ENCODE measurements around the gene OPCML. TPM values are rescaled to one million over a fixed set of nuclear protein-coding genes. Genes with fewer than 3 reads are reported as not detected.

The OPCML gene
- total RNA-seq, 1 experiment from 2014 or later = not detected

DNA sequence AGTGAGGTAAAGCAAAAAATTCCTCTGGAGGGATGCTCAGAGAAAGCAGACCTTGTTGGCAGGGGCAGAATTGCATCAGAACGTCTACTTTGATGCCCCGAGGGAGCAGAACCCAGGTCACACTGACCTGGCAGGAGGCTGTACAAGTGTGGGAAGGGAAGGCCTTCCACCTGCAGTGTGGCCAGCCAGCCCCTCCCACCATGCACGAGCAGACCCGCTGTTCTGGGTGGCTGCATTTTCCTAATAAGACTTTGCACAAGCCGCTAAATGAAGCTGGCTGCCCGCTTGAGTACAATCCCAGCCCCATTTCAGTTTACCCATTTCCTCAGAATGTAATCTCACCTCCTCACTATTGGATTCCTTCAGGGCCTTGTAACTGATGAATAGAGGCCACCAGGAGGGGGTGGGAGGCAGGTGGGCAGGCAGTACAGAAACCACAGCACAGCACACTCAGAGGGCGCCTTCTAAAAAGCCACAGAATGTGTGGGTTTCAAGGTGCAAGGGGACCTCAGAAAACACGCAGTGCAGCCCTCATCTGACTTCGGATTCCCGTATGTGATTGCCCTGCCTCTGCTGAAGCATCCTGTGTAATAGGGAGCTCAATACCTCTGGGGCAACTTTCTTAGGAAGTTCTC, 316.6 kb downstream of the OPCML start:
- Mint-ChIP-seq H3K27me3 (ENCODE audit: insufficient read depth, unreplicated experiment) (peaks cover 4% of the 10 kb centered on the region), H3K27ac (ENCODE audit: unreplicated experiment) (no peak overlapping the region), H3K4me3 (ENCODE audit: unreplicated experiment) (no peak overlapping the region), H3K4me1 (ENCODE audit: low read depth, unreplicated experiment) (no peaks in the 10 kb centered on the region), H3K36me3 (ENCODE audit: insufficient read depth, unreplicated experiment) (no peaks in the 10 kb centered on the region), H3K9me3 (ENCODE audit: unreplicated experiment) (no peaks in the 10 kb centered on the region)
- ChIA-PET POLR2A (no interaction called here), CTCF (no interaction called here)
- BruUV-seq (replicated peaks) = no TSS peak
- TF ChIP-seq CTCF (IDR thresholded peaks at IDR 0.05; ENCODE audit: insufficient read depth in 1 of 2, low read depth in 1 of 2, low read length in 1 of 2, severe bottlenecking in 1 of 2, unreplicated experiment in 1 of 2) = no peak
- intact Hi-C loops (cut with micrococcal nuclease; ENCODE audit: unreplicated experiment) = no loop called here
- Histone ChIP-seq H3K4me1 (peaks cover 6% of the 10 kb centered on the region; the same call in 1 of the 2 replicates), H3K36me3 (ENCODE audit: control insufficient read depth, insufficient read depth, low read length) (no peaks in the 10 kb centered on the region), H3K27me3 (replicated peaks; ENCODE audit: control insufficient read depth, insufficient read depth, low read length) (no peaks in the 10 kb centered on the region), H3K4me3 (ENCODE audit: low read depth, low read length) (no peak overlapping the region), H3K9me3 (no peaks in the 10 kb centered on the region)
- DNase-seq = no peak

DNA sequence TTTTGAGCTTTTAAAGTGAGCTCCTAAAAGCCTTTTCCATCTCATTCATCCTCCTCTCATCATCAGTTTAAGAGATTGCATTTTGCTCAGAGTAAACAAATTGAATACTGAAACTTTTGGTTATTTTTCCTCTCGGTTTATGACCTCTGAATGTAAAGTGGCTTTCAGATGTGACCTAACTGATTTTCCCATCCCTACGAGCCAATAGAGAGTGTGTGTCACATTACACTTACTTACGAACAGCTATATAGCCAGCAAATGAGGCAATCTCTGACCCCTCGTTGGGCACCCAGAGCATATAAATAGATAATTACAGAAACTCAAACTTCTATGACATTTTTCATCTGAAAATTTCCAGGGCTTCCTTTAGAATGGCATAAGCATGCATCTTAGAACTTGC, 317.7 kb downstream of the OPCML start:
- no peak overlapping the region for H3K4me3 Mint-ChIP-seq (ENCODE audit: unreplicated experiment)
- ChIA-PET CTCF (no interaction called here), POLR2A (no interaction called here)
- H3K36me3 ChIP-seq (ENCODE audit: control insufficient read depth, insufficient read depth, low read length) = no peaks in the 10 kb centered on the region
- no peaks in the 10 kb centered on the region for H3K9me3 ChIP-seq
- H3K27me3 Mint-ChIP-seq (ENCODE audit: insufficient read depth, unreplicated experiment) = peaks cover 4% of the 10 kb centered on the region
- H3K27me3 ChIP-seq (replicated peaks; ENCODE audit: control insufficient read depth, insufficient read depth, low read length) = no peaks in the 10 kb centered on the region
- no peaks in the 10 kb centered on the region for H3K4me1 Mint-ChIP-seq (ENCODE audit: low read depth, unreplicated experiment)
- H3K36me3 Mint-ChIP-seq (ENCODE audit: insufficient read depth, unreplicated experiment) = no peaks in the 10 kb centered on the region
- no peaks in the 10 kb centered on the region for H3K4me1 ChIP-seq
- intact Hi-C loops (cut with micrococcal nuclease; ENCODE audit: unreplicated experiment) = no loop called here
- no peak overlapping the region for H3K4me3 ChIP-seq (ENCODE audit: low read depth, low read length)
- BruUV-seq (replicated peaks) = no TSS peak
- no peak for DNase-seq
- H3K27ac Mint-ChIP-seq (ENCODE audit: unreplicated experiment) = no peak overlapping the region
- no peak for TF ChIP-seq CTCF (IDR thresholded peaks at IDR 0.05; ENCODE audit: insufficient read depth in 1 of 2, low read depth in 1 of 2, low read length in 1 of 2, severe bottlenecking in 1 of 2, unreplicated experiment in 1 of 2)
- H3K9me3 Mint-ChIP-seq (ENCODE audit: unreplicated experiment) = no peaks in the 10 kb centered on the region

GRCh38 chr11:133212201-133212600, 320.1 kb downstream of the OPCML start:
- BruUV-seq (replicated peaks) = no TSS peak
- Histone ChIP-seq H3K36me3 (ENCODE audit: control insufficient read depth, insufficient read depth, low read length) (no peaks in the 10 kb centered on the region), H3K9me3 (0 out of 2 replicates have a peak, but pooled peaks cover 2% of the 10 kb centered on the region), H3K4me1 (no peaks in the 10 kb centered on the region), H3K27me3 (replicated peaks; ENCODE audit: control insufficient read depth, insufficient read depth, low read length) (no peaks in the 10 kb centered on the region), H3K4me3 (ENCODE audit: low read depth, low read length) (no peak overlapping the region)
- TF ChIP-seq CTCF (IDR thresholded peaks at IDR 0.05; ENCODE audit: insufficient read depth in 1 of 2, low read depth in 1 of 2, low read length in 1 of 2, severe bottlenecking in 1 of 2, unreplicated experiment in 1 of 2) = no peak
- no peak for DNase-seq
- Mint-ChIP-seq H3K36me3 (ENCODE audit: insufficient read depth, unreplicated experiment) (no peaks in the 10 kb centered on the region), H3K4me1 (ENCODE audit: low read depth, unreplicated experiment) (no peaks in the 10 kb centered on the region), H3K27ac (ENCODE audit: unreplicated experiment) (no peak overlapping the region), H3K27me3 (ENCODE audit: insufficient read depth, unreplicated experiment) (peaks cover 4% of the 10 kb centered on the region), H3K4me3 (ENCODE audit: unreplicated experiment) (no peak overlapping the region), H3K9me3 (ENCODE audit: unreplicated experiment) (no peaks in the 10 kb centered on the region)
- intact Hi-C loops (cut with micrococcal nuclease; ENCODE audit: unreplicated experiment) = no loop called here
- CTCF ChIA-PET = no interaction called here
- POLR2A ChIA-PET = no interaction called here
